Peyer's patch (tissue), 4 donors: ENCODE results near the gene KCNQ1.

Experiments used
- POLR2A ChIP-seq, 2 donors: fragments of 450-650 bp; IDR thresholded peaks; one replicate each; pipeline ENCODE4 v1.5.1; 2017; ENCODE audit warnings: antibody characterized with exemption in 2 of 2, mild to moderate bottlenecking in 2 of 2, moderate library complexity in 2 of 2
- TF ChIP-seq, protein P1 (sequence below), 6 experiments: fragments of 450-650 bp in 4 of 6; fragments of 200-600 bp in 2 of 6; sonication (generic) in 1 of 6; IDR thresholded peaks; one replicate each; pipeline ENCODE4 v1.5.1; 2017 to 2019; ENCODE audit warnings: antibody characterized with exemption in 6 of 6, mild to moderate bottlenecking in 3 of 6, moderate library complexity in 1 of 6

DNA sequence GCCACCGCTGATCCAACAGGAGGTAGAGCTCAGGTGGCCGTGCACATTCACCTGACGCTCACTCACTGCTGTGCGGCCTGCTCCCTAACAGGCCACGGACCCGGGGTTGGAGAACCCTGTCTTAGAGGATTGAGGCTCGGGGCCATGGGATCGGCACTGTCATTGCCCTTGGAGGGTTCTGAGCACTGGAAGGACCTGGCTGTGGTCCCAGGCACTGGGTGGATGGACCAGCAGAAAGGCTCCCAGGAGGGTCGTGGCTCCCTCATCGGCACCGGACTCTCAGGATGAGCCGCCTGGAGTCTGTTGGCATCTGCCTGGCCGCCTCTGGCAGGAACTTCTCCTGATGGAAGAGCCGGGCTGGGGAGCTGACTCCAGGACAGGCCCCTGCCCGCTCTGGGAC, 6.5 kb downstream of the KCNQ1 start:
- no peak for TF ChIP-seq POLR2A (IDR thresholded peaks at IDR 0.05)
- TF ChIP-seq, protein P1, sequence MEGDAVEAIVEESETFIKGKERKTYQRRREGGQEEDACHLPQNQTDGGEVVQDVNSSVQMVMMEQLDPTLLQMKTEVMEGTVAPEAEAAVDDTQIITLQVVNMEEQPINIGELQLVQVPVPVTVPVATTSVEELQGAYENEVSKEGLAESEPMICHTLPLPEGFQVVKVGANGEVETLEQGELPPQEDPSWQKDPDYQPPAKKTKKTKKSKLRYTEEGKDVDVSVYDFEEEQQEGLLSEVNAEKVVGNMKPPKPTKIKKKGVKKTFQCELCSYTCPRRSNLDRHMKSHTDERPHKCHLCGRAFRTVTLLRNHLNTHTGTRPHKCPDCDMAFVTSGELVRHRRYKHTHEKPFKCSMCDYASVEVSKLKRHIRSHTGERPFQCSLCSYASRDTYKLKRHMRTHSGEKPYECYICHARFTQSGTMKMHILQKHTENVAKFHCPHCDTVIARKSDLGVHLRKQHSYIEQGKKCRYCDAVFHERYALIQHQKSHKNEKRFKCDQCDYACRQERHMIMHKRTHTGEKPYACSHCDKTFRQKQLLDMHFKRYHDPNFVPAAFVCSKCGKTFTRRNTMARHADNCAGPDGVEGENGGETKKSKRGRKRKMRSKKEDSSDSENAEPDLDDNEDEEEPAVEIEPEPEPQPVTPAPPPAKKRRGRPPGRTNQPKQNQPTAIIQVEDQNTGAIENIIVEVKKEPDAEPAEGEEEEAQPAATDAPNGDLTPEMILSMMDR (IDR thresholded peaks at IDR 0.05), result no peak
